Lung (tissue), 12 donors: ENCODE measurements around the gene VEGFA. TPM values are rescaled to one million over a fixed set of nuclear protein-coding genes. Genes with fewer than 3 reads are reported as not detected.

ENCODE experiments used
- ATAC-seq: fragments of 200-7000 bp; cut with Tn5 transposase; one replicate; pipeline ENCODE4 v1.9.1; 2020; ENCODE audit warnings: moderate number of reproducible peaks; ENCODE audit not compliant: insufficient read depth, low FRiP score
- DNase-seq, 3 donors: peaks; one replicate each; pipeline ENCODE4 v3.0.0-alpha.2; 2013 to 2017
- H3K27ac ChIP-seq, 2 donors: one replicate each; pipeline ENCODE4 v1.5.1; 2013; ENCODE audit warnings: mild to moderate bottlenecking in 2 of 2, moderate library complexity in 2 of 2, control low read depth in 1 of 2, inconsistent platforms in 1 of 2, low read depth in 1 of 2, low read length in 1 of 2
- H3K27me3 ChIP-seq, 3 donors: one replicate each; pipeline ENCODE4 v1.5.1; 2013; ENCODE audit warnings: low read length in 2 of 3; ENCODE audit not compliant: control insufficient read depth in 3 of 3, insufficient read depth in 3 of 3
- H3K36me3 ChIP-seq, 4 donors: one replicate each; pipeline ENCODE4 v1.5.1; 2013; ENCODE audit warnings: low read length in 4 of 4, mild to moderate bottlenecking in 1 of 4, moderate library complexity in 1 of 4; ENCODE audit not compliant: control insufficient read depth in 4 of 4, insufficient read depth in 4 of 4
- H3K4me1 ChIP-seq, 5 donors: one replicate each; pipeline ENCODE4 v1.5.1; 2013; ENCODE audit warnings: low read length in 5 of 5, mild to moderate bottlenecking in 2 of 5, moderate library complexity in 1 of 5; ENCODE audit not compliant: control insufficient read depth in 5 of 5, insufficient read depth in 5 of 5
- H3K4me3 ChIP-seq: one replicate; pipeline ENCODE4 v1.5.1; 2013; ENCODE audit warnings: mild to moderate bottlenecking, control low read depth, moderate library complexity
- H3K9ac ChIP-seq, 2 donors: one replicate each; pipeline ENCODE4 v1.5.1; 2013; ENCODE audit warnings: low read length in 2 of 2, control low read depth in 1 of 2; ENCODE audit not compliant: insufficient read depth in 1 of 2
- H3K9me3 ChIP-seq, 4 donors: one replicate each; pipeline ENCODE4 v1.5.1; 2013; ENCODE audit warnings: low read length in 3 of 4, mild to moderate bottlenecking in 1 of 4, moderate library complexity in 1 of 4; ENCODE audit not compliant: control insufficient read depth in 4 of 4, insufficient read depth in 3 of 4
- CTCF ChIP-seq: IDR thresholded peaks from 2 replicates; pipeline ENCODE4 v1.5.1; 2012; ENCODE audit warnings: mild to moderate bottlenecking; ENCODE audit errors: control extremely low read depth, extremely low read depth
- WGBS, 2 donors: extraction: QIAGEN DNeasy Blood & Tissue Kit; methylation state at CpG; one replicate each; pipeline ENCODE4 v1.1.7; 2013; 5-methylcytosine and 5-hydroxymethylcytosine counted together
- polyA plus RNA-seq, 2 donors: library from polyadenylated mRNA; stranded (reverse); fragments of 200-250 nt; gene quantifications; one replicate each; pipeline ENCODE4 v1.2.1, GENCODE V29; 2013
- total RNA-seq, 2 donors: library from RNA; depleted of rRNA in 1 of 2; stranded (reverse); fragments of >200 nt in 1 of 2; gene quantifications; one replicate each; pipeline ENCODE4 v1.2.1, GENCODE V29; 2014 to 2021
- donor health status: control.
- donor health status: control.
- donor health status: Bipolar disorder and iron deficiency.
- donor health status: healthy.
- donor health status: DM: yes; HTN: yes; CAD: no.

Gene VEGFA
- total and polyA plus RNA-seq, 4 donors = 98.3 to 275 (median 140) TPM

GRCh38 chr6:43805699-43806042 is 35.7 kb downstream of the VEGFA start:
- ATAC-seq = no peak
- 87% methylated on average over 5 of the region's 5 CpGs for WGBS, 2 donors
- no peak overlapping the region for H3K9ac ChIP-seq

DNA sequence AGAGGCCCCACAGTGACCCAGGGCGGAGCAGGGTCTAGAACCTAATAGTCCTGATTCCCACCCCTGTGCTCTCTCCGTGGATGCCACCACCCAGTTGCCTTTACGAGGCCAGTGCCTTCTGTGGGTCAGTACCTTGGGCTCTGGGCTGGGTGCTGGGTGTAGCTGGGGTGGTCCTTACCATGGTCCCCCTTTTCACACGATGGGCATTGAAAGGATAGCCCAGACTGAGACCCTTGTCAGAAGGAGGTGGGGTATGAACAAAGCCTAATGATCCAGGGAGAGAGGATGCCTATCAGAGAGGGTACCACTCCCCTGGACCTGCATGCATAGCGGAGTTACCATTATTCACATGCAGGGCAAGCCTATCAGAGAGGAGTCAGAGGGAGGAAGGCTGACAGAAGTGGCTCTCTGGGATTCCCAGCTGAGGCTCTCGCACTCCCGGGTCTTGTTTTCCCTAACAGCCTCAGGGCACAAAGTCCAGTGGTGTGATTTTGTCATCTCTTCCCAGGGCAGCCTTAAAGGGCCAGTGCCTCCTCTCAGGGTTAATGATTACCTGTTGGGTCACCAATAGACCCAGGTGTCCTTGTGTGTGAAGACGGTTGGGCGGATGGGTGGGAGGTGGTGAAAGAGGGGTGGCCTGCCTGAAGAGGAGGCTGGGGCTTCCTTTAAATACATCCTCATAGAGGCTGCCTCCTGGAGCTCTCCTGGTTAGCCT is 36.2 kb downstream of the VEGFA start:
- DNase-seq (peak in 1 of 3 donors; percentile 28), ATAC-seq (no peak)
- no peaks in the 10 kb centered on the region for H3K27me3 ChIP-seq
- no peak overlapping the region for H3K27ac ChIP-seq
- WGBS, 2 donors = 76 to 82% methylated on average over 9 of the region's 9 CpGs
- TF ChIP-seq CTCF = no peak
- no peak overlapping the region for H3K9ac ChIP-seq
- no peaks in the 10 kb centered on the region for H3K36me3 ChIP-seq
- H3K4me1 ChIP-seq = peaks cover 0 to 39% (median 17%) of the 10 kb centered on the region in 5 donors
- no peak overlapping the region for H3K4me3 ChIP-seq
- H3K9me3 ChIP-seq = peaks cover 0 to 1% (median 0%) of the 10 kb centered on the region in 4 donors

More at GRCh38 chr6:43805699-43806042, 35.7 kb downstream of the VEGFA start:
- no peak for TF ChIP-seq CTCF
- H3K27me3 ChIP-seq = no peaks in the 10 kb centered on the region
- H3K27ac ChIP-seq = no peak overlapping the region
- H3K4me1 ChIP-seq = peaks cover 0 to 39% (median 17%) of the 10 kb centered on the region in 5 donors
- H3K4me3 ChIP-seq = no peak overlapping the region
- DNase-seq = no peak
- H3K36me3 ChIP-seq = no peaks in the 10 kb centered on the region
- H3K9me3 ChIP-seq = peaks cover 0 to 1% (median 0%) of the 10 kb centered on the region in 4 donors

GRCh38 chr6:43806758-43807227 is 36.8 kb downstream of the VEGFA start:
- ATAC-seq (no peak), DNase-seq (no peak)
- H3K9ac ChIP-seq = no peak overlapping the region
- H3K4me3 ChIP-seq = no peak overlapping the region
- peaks cover 0 to 1% (median 0%) of the 10 kb centered on the region in 4 donors for H3K9me3 ChIP-seq
- no peak overlapping the region for H3K27ac ChIP-seq
- H3K36me3 ChIP-seq = no peaks in the 10 kb centered on the region
- H3K27me3 ChIP-seq = no peaks in the 10 kb centered on the region
- WGBS, 2 donors = 87 to 90% methylated on average over 5 of the region's 5 CpGs
- TF ChIP-seq CTCF = no peak
- peaks cover 0 to 39% (median 17%) of the 10 kb centered on the region in 5 donors for H3K4me1 ChIP-seq
